ENCODE data around the gene TIMM8B. TPM values are rescaled to one million over a fixed set of nuclear protein-coding genes. Genes with fewer than 3 reads are reported as not detected.

TIMM8B gene, protein sequence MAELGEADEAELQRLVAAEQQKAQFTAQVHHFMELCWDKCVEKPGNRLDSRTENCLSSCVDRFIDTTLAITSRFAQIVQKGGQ
- total RNA-seq, result 56.3 to 67.9 TPM (median 56.5 TPM) in 3 replicates
- long read RNA-seq, transcript TIMM8B-203 (3 exons, 1,155 nt), result minor isoform, 12 of 86 reads
- long read RNA-seq, transcript TIMM8B-201 (2 exons, 819 nt), result major isoform, 64 of 86 reads
- long read RNA-seq, partial matches to known transcripts, result 1 of 86 reads
- long read RNA-seq, other reads (novel, unspliced or antisense), result 8 of 86 reads

DNA sequence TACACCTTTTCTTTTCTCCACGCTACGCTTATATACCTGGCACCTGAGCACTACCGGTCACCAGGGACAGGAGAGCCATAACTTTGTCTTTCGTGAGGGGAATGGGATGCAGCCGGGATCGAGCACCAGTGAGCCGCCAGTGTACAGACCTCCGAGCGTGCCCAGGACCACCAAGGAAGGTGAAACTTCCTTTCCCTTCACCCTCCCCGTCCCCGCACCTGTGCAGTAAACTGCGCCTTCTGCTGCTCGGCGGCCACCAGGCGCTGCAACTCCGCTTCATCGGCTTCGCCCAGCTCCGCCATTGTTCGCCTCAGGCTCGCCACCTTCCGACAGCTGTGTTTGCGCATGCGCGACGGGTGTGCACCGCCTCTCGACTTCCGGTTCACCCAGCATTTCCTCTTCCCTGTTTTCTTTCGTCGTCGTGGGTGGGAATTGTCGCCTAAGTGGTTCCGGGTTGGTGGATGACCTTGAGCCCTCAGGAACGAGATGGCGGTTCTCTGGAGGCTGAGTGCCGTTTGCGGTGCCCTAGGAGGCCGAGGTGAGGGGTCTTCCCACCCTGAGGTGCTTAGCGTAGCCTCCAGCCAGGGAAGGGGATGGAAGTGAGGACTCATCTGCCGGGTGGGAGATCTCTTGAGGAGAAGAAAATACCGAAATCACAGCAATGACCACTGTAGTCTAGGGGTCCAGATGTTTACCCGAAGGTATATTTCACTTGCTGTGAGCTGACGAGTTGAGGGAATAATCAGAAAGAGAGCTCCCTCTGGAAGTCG is at the start of gene TIMM8B, which contains the start of gene SDHD:
TSS of gene TIMM8B (minus strand) at position 335 of the 770 bp plus-strand sequence. CDS start at position 302, 33 bp downstream.
TSS of gene SDHD (plus strand) at position 452 of the 770 bp plus-strand sequence. CDS start at position 487, 35 bp downstream.
- Mint-ChIP-seq H3K27me3 (ENCODE audit: low read depth) (no peaks in the 10 kb centered on the region), H3K4me3 (ENCODE audit: unreplicated experiment) (peak within 1 kb of the TSS; percentile 100), H3K36me3 (ENCODE audit: low read depth) (peaks cover 38% of the 10 kb centered on the region), H3K4me1 (ENCODE audit: low read depth) (peaks cover 47% of the 10 kb centered on the region), H3K9me3 (ENCODE audit: low read depth) (no peaks in the 10 kb centered on the region), H3K27ac (ENCODE audit: unreplicated experiment) (peak within 1 kb of the TSS; percentile 98)
- peak; percentile 97 for DNase-seq (ENCODE audit: low spot score)
- TF ChIP-seq, protein P1, sequence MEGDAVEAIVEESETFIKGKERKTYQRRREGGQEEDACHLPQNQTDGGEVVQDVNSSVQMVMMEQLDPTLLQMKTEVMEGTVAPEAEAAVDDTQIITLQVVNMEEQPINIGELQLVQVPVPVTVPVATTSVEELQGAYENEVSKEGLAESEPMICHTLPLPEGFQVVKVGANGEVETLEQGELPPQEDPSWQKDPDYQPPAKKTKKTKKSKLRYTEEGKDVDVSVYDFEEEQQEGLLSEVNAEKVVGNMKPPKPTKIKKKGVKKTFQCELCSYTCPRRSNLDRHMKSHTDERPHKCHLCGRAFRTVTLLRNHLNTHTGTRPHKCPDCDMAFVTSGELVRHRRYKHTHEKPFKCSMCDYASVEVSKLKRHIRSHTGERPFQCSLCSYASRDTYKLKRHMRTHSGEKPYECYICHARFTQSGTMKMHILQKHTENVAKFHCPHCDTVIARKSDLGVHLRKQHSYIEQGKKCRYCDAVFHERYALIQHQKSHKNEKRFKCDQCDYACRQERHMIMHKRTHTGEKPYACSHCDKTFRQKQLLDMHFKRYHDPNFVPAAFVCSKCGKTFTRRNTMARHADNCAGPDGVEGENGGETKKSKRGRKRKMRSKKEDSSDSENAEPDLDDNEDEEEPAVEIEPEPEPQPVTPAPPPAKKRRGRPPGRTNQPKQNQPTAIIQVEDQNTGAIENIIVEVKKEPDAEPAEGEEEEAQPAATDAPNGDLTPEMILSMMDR (IDR thresholded peaks at IDR 0.05), result peak; percentile 71

DNA sequence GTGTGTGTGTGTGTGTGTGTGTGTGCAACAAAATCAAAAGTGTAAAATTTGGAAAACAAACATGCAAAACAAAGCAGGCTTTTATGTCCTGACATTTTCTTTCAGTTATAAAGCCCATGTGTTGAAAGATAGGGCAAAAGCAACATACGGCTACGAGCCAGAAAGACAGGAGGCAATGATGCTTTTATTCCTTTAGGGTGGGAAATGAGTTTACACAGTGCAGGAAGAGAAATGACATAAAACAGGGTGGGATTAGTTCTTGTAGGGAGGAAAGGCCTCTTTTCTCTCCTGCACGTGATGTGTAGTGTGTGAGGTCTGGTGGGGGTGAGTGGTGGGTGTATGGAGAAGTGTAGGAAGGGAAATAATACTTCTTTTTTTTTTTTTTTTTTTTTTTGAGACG is 47.9 kb upstream of the TIMM8B start:
- Mint-ChIP-seq H3K9me3 (ENCODE audit: low read depth) (no peaks in the 10 kb centered on the region), H3K4me3 (ENCODE audit: unreplicated experiment) (no peak overlapping the region), H3K27ac (ENCODE audit: unreplicated experiment) (no peak overlapping the region), H3K27me3 (ENCODE audit: low read depth) (no peaks in the 10 kb centered on the region), H3K36me3 (ENCODE audit: low read depth) (no peaks in the 10 kb centered on the region), H3K4me1 (ENCODE audit: low read depth) (peaks cover 1% of the 10 kb centered on the region)
- TF ChIP-seq, protein P1 (IDR thresholded peaks at IDR 0.05), result no peak
- no peak for DNase-seq (ENCODE audit: low spot score)

DNA sequence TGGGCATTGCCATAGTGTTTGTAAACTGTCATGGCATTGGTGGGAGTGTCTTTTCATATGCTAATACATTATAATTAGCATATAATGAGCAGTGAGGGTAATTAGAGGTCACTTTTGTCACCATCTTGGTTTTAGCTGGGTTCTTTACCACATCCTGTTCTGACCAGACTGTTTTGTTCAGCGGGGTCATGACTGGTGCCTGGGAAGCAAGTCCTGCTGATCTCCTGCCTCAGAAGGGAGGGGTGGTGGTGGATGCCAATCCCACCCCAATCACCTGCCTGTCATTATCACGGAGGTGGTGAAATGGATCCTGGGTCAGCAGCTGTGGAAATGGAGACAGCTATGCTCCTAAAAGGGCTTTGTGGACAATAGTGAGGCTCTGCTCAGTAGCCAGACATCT is 46.2 kb upstream of the TIMM8B start:
- Mint-ChIP-seq H3K27ac (ENCODE audit: unreplicated experiment) (no peak overlapping the region), H3K36me3 (ENCODE audit: low read depth) (no peaks in the 10 kb centered on the region), H3K4me1 (ENCODE audit: low read depth) (peaks cover 15% of the 10 kb centered on the region), H3K9me3 (ENCODE audit: low read depth) (no peaks in the 10 kb centered on the region), H3K4me3 (ENCODE audit: unreplicated experiment) (no peak overlapping the region), H3K27me3 (ENCODE audit: low read depth) (no peaks in the 10 kb centered on the region)
- TF ChIP-seq, protein P1 (IDR thresholded peaks at IDR 0.05), result no peak
- DNase-seq (ENCODE audit: low spot score), result no peak

DNA sequence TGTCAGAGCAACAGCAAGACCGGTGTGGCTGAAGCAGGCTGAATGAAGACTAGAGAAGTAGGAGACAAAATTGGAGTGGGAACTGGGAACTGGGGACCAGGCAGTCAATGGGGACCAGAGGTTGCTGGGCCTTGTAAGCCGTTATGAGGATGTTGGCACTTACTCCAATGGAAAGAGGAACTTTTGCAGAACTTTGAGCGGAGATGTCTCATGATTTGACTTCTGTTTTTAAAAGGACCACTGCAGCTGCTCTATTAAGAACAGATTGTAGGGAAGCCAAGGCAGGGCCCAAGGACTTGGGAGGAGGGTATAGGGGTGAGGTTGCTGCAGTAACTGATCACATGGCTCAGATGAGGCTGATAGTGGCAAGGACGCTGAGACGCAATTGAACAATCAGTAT is 43.1 kb upstream of the TIMM8B start:
- Mint-ChIP-seq H3K4me3 (ENCODE audit: unreplicated experiment) (no peak overlapping the region), H3K9me3 (ENCODE audit: low read depth) (no peaks in the 10 kb centered on the region), H3K27ac (ENCODE audit: unreplicated experiment) (no peak overlapping the region), H3K27me3 (ENCODE audit: low read depth) (no peaks in the 10 kb centered on the region), H3K36me3 (ENCODE audit: low read depth) (no peaks in the 10 kb centered on the region), H3K4me1 (ENCODE audit: low read depth) (peaks cover 15% of the 10 kb centered on the region)
- TF ChIP-seq, protein P1 (IDR thresholded peaks at IDR 0.05), result no peak
- DNase-seq (ENCODE audit: low spot score), result no peak

DNA sequence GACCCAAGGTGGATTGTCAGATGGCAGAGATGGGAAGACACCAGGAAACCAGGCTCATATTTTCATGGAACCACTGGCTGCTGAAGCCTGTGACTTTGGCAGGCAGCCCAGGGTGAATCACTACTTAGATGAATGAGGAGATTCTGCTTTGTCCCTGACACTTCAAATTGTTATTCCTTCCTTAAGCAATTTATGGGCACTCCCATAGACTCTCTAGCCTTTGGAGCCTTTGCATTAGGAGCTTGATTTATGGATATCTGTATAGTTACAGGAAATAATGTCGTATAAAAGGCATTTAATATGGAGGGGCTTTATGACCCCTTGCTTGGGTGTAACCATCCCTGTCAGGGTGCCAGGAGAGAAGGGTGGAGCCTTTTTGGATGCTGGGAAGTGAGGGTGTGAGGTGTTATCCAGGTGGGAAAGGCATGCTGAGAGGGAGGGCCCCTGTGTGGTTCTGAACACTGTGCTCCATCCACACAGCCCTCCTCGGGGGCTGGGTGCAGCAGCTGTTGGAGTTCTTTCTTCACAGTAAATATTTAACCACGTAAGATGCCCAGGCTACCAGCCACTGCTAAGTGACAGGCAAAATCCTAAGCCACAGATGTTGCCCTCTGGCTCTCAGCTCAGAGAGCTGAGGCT is 42.0 kb upstream of the TIMM8B start:
- H3K9me3 Mint-ChIP-seq (ENCODE audit: low read depth), result no peaks in the 10 kb centered on the region
- DNase-seq (ENCODE audit: low spot score), result no peak
- no peaks in the 10 kb centered on the region for H3K27me3 Mint-ChIP-seq (ENCODE audit: low read depth)
- H3K27ac Mint-ChIP-seq (ENCODE audit: unreplicated experiment), result peak overlapping the region; percentile 53
- no peaks in the 10 kb centered on the region for H3K36me3 Mint-ChIP-seq (ENCODE audit: low read depth)
- H3K4me3 Mint-ChIP-seq (ENCODE audit: unreplicated experiment), result no peak overlapping the region
- TF ChIP-seq, protein P1 (IDR thresholded peaks at IDR 0.05), result no peak
- H3K4me1 Mint-ChIP-seq (ENCODE audit: low read depth), result peaks cover 15% of the 10 kb centered on the region

Data from chondrocyte (in vitro differentiated cells).